ENCODE measurements around the gene KCNAB2. TPM values are rescaled to one million over a fixed set of nuclear protein-coding genes. Genes with fewer than 3 reads are reported as not detected.

The KCNAB2 gene
- total RNA-seq, 2 donors from 2014 or later = 210 to 232 TPM

DNA sequence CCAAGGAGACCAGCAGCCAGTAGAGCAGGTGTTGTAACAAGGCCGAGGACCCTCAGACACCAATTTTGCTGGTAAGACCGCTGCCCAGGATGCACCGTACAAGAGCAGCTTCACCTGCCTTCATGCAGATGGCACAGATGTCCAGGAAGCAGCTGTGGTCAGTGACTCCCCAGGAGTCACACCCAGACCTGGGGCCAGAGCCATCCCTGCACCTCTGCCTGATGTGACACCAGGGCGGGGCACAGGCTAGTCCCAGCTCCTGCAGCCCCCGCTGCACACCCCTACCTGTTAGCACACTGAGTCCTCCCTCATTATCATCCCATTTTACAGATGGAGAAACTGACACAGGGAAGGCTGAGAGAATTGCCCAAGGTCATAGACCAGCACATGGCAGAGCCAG lies 16.3 kb upstream of the KCNAB2 start:
- Mint-ChIP-seq H3K4me3 (peak overlapping the region; percentile 85 to 94), H3K4me1 (ENCODE audit: low read depth) (peaks cover 80% of the 10 kb centered on the region), H3K36me3 (ENCODE audit: insufficient read depth in 2 of 2) (peaks cover 7 to 18% of the 10 kb centered on the region in 2 donors), H3K27me3 (ENCODE audit: low read depth) (no peaks in the 10 kb centered on the region), H3K9me3 (no peaks in the 10 kb centered on the region), H3K27ac (no peak overlapping the region)
- no peak for DNase-seq
- no peak for ATAC-seq (replicated peaks in 1 of 2)

DNA sequence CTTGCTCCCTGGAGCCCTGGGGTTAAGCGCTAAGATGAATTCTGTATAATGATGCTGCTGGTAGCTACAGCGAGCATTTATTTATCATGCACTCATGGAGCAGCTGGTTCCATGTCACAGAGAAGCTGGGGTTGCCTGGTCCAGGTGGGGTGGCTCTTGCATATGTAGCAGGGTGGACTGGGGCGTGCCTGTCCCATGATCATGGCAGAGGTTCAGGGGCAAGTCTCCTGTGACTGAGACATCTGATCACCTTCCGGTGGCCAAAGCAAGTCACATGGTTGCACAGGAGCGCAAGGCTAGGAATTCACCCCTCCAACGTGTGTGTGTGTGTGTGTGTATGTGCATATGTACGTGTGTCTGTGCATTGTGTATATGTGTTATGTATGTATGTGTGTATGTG lies 15.6 kb upstream of the KCNAB2 start:
- H3K4me3 Mint-ChIP-seq = peak overlapping the region; percentile 7 to 23
- no peaks in the 10 kb centered on the region for H3K27me3 Mint-ChIP-seq (ENCODE audit: low read depth)
- DNase-seq (no peak), ATAC-seq (replicated peaks in 1 of 2) (no peak)
- H3K36me3 Mint-ChIP-seq (ENCODE audit: insufficient read depth in 2 of 2) = peaks cover 7 to 21% of the 10 kb centered on the region in 2 donors
- H3K27ac Mint-ChIP-seq = peak overlapping the region; percentile 42
- peaks cover 83% of the 10 kb centered on the region for H3K4me1 Mint-ChIP-seq (ENCODE audit: low read depth)
- no peaks in the 10 kb centered on the region for H3K9me3 Mint-ChIP-seq

- Mint-ChIP-seq H3K27me3 (ENCODE audit: low read depth) (no peaks in the 10 kb centered on the region), H3K4me1 (ENCODE audit: low read depth) (peaks cover 82% of the 10 kb centered on the region), H3K36me3 (ENCODE audit: insufficient read depth in 2 of 2) (peaks cover 7 to 23% of the 10 kb centered on the region in 2 donors), H3K4me3 (peak overlapping the region; percentile 7 to 23), H3K27ac (peak overlapping the region; percentile 42), H3K9me3 (no peaks in the 10 kb centered on the region)
- ATAC-seq (replicated peaks in 1 of 2) (no peak), DNase-seq (no peak)
Measured at GRCh38 chr1:6030547-6031261, 15.0 kb upstream of the KCNAB2 start.

DNA sequence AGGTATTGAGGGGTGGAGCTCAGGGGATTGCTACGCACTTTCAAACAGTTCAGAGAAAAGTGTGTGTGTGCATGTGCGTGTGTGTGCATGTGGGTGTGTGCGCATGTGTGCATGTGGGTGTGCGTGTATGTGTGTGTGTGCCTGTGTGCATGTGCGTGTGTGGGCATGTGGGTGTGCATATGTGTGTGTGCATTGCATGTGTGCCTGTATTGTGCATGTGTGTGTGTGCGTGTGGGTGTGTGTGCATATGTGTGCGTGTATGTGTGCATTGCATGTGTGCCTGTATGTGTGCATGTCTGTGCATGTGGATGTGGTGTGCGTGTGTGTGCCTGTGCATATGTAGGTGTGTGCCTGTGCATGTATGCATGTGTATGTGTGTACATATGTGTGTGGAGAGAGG lies 12.6 kb upstream of the KCNAB2 start:
- ATAC-seq (replicated peaks in 1 of 2) = no peak
- Mint-ChIP-seq H3K4me1 (ENCODE audit: low read depth) (peaks cover 88% of the 10 kb centered on the region), H3K9me3 (no peaks in the 10 kb centered on the region), H3K27me3 (ENCODE audit: low read depth) (no peaks in the 10 kb centered on the region), H3K36me3 (ENCODE audit: insufficient read depth in 2 of 2) (peaks cover 7 to 26% of the 10 kb centered on the region in 2 donors), H3K27ac (peak overlapping the region; percentile 90), H3K4me3 (no peak overlapping the region)
- no peak for DNase-seq

- no peaks in the 10 kb centered on the region for H3K9me3 Mint-ChIP-seq
- H3K36me3 Mint-ChIP-seq (ENCODE audit: insufficient read depth in 2 of 2) = peaks cover 7 to 26% of the 10 kb centered on the region in 2 donors
- peak; percentile 37 for DNase-seq
- peak; percentile 60 to 62 for ATAC-seq (replicated peaks in 1 of 2)
- no peak overlapping the region for H3K27ac Mint-ChIP-seq
- H3K27me3 Mint-ChIP-seq (ENCODE audit: low read depth) = no peaks in the 10 kb centered on the region
- peaks cover 78% of the 10 kb centered on the region for H3K4me1 Mint-ChIP-seq (ENCODE audit: low read depth)
- no peak overlapping the region for H3K4me3 Mint-ChIP-seq
Measured at GRCh38 chr1:6033986-6034749, 11.5 kb upstream of the KCNAB2 start.

DNA sequence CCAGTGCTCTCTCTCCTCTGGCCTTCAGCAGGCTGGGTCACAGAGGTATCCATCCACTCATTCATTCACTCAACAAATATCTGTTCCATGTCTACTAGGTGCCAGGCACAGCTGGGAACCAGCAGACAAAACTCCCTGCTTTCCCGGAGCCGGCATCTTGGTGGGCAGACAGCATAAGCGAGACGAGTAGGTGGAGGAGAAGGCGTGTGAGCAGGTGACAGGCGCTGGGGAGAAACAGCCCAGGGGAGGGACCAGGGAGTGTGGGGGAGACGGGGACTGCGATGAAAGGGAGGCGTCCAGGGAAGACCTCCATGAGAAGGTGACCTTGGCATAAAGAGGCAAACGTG lies 11.0 kb upstream of the KCNAB2 start:
- ATAC-seq (replicated peaks in 1 of 2) = no peak
- no peak overlapping the region for H3K4me3 Mint-ChIP-seq
- peaks cover 7 to 26% of the 10 kb centered on the region in 2 donors for H3K36me3 Mint-ChIP-seq (ENCODE audit: insufficient read depth in 2 of 2)
- H3K27ac Mint-ChIP-seq = no peak overlapping the region
- H3K4me1 Mint-ChIP-seq (ENCODE audit: low read depth) = peaks cover 72% of the 10 kb centered on the region
- H3K9me3 Mint-ChIP-seq = no peaks in the 10 kb centered on the region
- no peak for DNase-seq
- no peaks in the 10 kb centered on the region for H3K27me3 Mint-ChIP-seq (ENCODE audit: low read depth)

- DNase-seq (no peak), ATAC-seq (replicated peaks in 1 of 2) (no peak)
- no peak overlapping the region for H3K4me3 Mint-ChIP-seq
- H3K27ac Mint-ChIP-seq = peak overlapping the region; percentile 45
- H3K9me3 Mint-ChIP-seq = no peaks in the 10 kb centered on the region
- peaks cover 6 to 26% of the 10 kb centered on the region in 2 donors for H3K36me3 Mint-ChIP-seq (ENCODE audit: insufficient read depth in 2 of 2)
- H3K4me1 Mint-ChIP-seq (ENCODE audit: low read depth) = peaks cover 66% of the 10 kb centered on the region
- no peaks in the 10 kb centered on the region for H3K27me3 Mint-ChIP-seq (ENCODE audit: low read depth)
Measured at GRCh38 chr1:6035303-6035702, 10.4 kb upstream of the KCNAB2 start.

- DNase-seq (no peak), ATAC-seq (replicated peaks in 1 of 2) (no peak)
- Mint-ChIP-seq H3K9me3 (no peaks in the 10 kb centered on the region), H3K27ac (peak overlapping the region; percentile 45), H3K27me3 (ENCODE audit: low read depth) (no peaks in the 10 kb centered on the region), H3K4me1 (ENCODE audit: low read depth) (peaks cover 62% of the 10 kb centered on the region), H3K36me3 (ENCODE audit: insufficient read depth in 2 of 2) (peaks cover 2 to 23% of the 10 kb centered on the region in 2 donors), H3K4me3 (peak overlapping the region in 1 of 2 donors; percentile 8)
Measured at GRCh38 chr1:6035719-6036118, 10.0 kb upstream of the KCNAB2 start.

GRCh38 chr1:6037338-6037762 lies 8.3 kb upstream of the KCNAB2 start:
- peaks cover 51% of the 10 kb centered on the region for H3K4me1 Mint-ChIP-seq (ENCODE audit: low read depth)
- H3K9me3 Mint-ChIP-seq = no peaks in the 10 kb centered on the region
- H3K27ac Mint-ChIP-seq = peak overlapping the region; percentile 32
- H3K27me3 Mint-ChIP-seq (ENCODE audit: low read depth) = no peaks in the 10 kb centered on the region
- no peak overlapping the region for H3K4me3 Mint-ChIP-seq
- peaks cover 2 to 17% of the 10 kb centered on the region in 2 donors for H3K36me3 Mint-ChIP-seq (ENCODE audit: insufficient read depth in 2 of 2)
- peak in 1 of 2 donors; percentile 4 for DNase-seq
- ATAC-seq (replicated peaks in 1 of 2) = peak; percentile 29 to 65

GRCh38 chr1:6038603-6039002 lies 7.1 kb upstream of the KCNAB2 start:
- Mint-ChIP-seq H3K4me3 (no peak overlapping the region), H3K4me1 (ENCODE audit: low read depth) (peaks cover 39% of the 10 kb centered on the region), H3K9me3 (no peaks in the 10 kb centered on the region), H3K27ac (no peak overlapping the region), H3K27me3 (ENCODE audit: low read depth) (no peaks in the 10 kb centered on the region), H3K36me3 (ENCODE audit: insufficient read depth in 2 of 2) (peaks cover 0 to 9% of the 10 kb centered on the region in 2 donors)
- DNase-seq (no peak), ATAC-seq (replicated peaks in 1 of 2) (no peak)

- H3K4me1 Mint-ChIP-seq (ENCODE audit: low read depth) = peaks cover 43% of the 10 kb centered on the region
- no peak overlapping the region for H3K27ac Mint-ChIP-seq
- no peaks in the 10 kb centered on the region for H3K27me3 Mint-ChIP-seq (ENCODE audit: low read depth)
- no peak overlapping the region for H3K4me3 Mint-ChIP-seq
- DNase-seq (no peak), ATAC-seq (replicated peaks in 1 of 2) (no peak)
- H3K9me3 Mint-ChIP-seq = no peaks in the 10 kb centered on the region
- peaks cover 0 to 9% of the 10 kb centered on the region in 2 donors for H3K36me3 Mint-ChIP-seq (ENCODE audit: insufficient read depth in 2 of 2)
Measured at GRCh38 chr1:6039031-6039430, 6.7 kb upstream of the KCNAB2 start.

- Mint-ChIP-seq H3K4me3 (no peak overlapping the region), H3K27me3 (ENCODE audit: low read depth) (no peaks in the 10 kb centered on the region), H3K4me1 (ENCODE audit: low read depth) (peaks cover 35% of the 10 kb centered on the region), H3K27ac (no peak overlapping the region), H3K9me3 (no peaks in the 10 kb centered on the region), H3K36me3 (ENCODE audit: insufficient read depth in 2 of 2) (peaks cover 0 to 10% of the 10 kb centered on the region in 2 donors)
- no peak for DNase-seq
- ATAC-seq (replicated peaks in 1 of 2) = no peak
Measured at GRCh38 chr1:6040444-6040843, 5.2 kb upstream of the KCNAB2 start.

- no peak for ATAC-seq (replicated peaks in 1 of 2)
- Mint-ChIP-seq H3K9me3 (no peaks in the 10 kb centered on the region), H3K27ac (no peak overlapping the region), H3K36me3 (ENCODE audit: insufficient read depth in 2 of 2) (peaks cover 0 to 7% of the 10 kb centered on the region in 2 donors), H3K4me1 (ENCODE audit: low read depth) (peaks cover 31% of the 10 kb centered on the region), H3K27me3 (ENCODE audit: low read depth) (no peaks in the 10 kb centered on the region), H3K4me3 (no peak overlapping the region)
- DNase-seq = no peak
Measured at GRCh38 chr1:6040861-6041415, 4.8 kb upstream of the KCNAB2 start.

Measured in activated T-cell treated with anti-CD3 and anti-CD28 coated beads, Interleukin-2, amount 50 U/mL, for 72 hours (primary cell).